HL-60 (cell line): Measurements from ENCODE around the gene EXOC4.

Experiments used
- DNase-seq, 2 experiments: peaks; one replicate each; pipeline ENCODE4 v3.0.0-alpha.2; 2010 to 2020; ENCODE audit warnings: low read depth in 1 of 2, low spot score in 1 of 2
- H3K27ac ChIP-seq: fragments of 250-450 bp; sonication (Bioruptor Pico); replicated peaks from 2 replicates; pipeline ENCODE4 v1.5.1; 2020; ENCODE audit warnings: mild to moderate bottlenecking, moderate library complexity
- H3K27me3 ChIP-seq: fragments of 250-450 bp; sonication (Bioruptor Pico); 2 replicates; pipeline ENCODE4 v1.5.1; 2021; ENCODE audit warnings: mild to moderate bottlenecking, moderate library complexity; ENCODE audit not compliant: insufficient read depth, poor library complexity, severe bottlenecking
- H3K4me3 ChIP-seq: replicated peaks from 2 replicates; pipeline ENCODE4 v1.5.1; 2011; ENCODE audit warnings: mild to moderate bottlenecking, control low read depth, low read length; ENCODE audit not compliant: insufficient read depth
- CTCF ChIP-seq: IDR thresholded peaks from one replicate; pipeline ENCODE4 v1.5.1; 2011; ENCODE audit warnings: low read length, control low read depth, inconsistent platforms; ENCODE audit not compliant: insufficient read depth
- GABPA ChIP-seq: IDR thresholded peaks from 2 replicates; pipeline ENCODE4 v1.6.1; 2012; ENCODE audit warnings: low read depth
- POLR2AphosphoS5 ChIP-seq: IDR thresholded peaks from 2 replicates; pipeline ENCODE4 v1.6.1; 2012; ENCODE audit warnings: low read depth
- SPI1 ChIP-seq: IDR thresholded peaks from 2 replicates; pipeline ENCODE4 v1.6.1; 2012; ENCODE audit warnings: low read depth, mild to moderate bottlenecking, borderline replicate concordance
- TF ChIP-seq, protein P1 (sequence below): IDR thresholded peaks from 2 replicates; pipeline ENCODE4 v1.6.1; 2012; ENCODE audit warnings: low read depth; ENCODE audit not compliant: insufficient replicate concordance

EXOC4 gene

DNA sequence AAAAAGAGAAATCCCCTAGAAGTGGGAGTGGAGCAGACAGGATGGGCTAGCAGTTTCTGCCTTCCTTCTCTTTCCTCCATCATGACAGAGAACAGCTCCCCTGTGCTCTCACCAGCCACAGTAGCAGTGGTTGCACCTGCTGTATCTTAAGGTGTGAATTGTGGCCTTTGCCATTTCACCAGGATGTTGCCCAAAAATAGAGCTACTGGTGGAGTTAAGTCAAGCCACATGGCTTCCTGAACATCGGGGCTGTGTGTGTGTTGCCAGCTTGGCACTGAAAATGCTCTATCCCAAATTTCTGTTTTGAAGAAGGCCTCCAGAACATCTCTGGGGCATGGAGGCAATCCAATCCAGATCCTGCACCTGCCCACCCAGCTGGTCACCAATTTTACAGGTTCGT is 348.7 kb downstream of the EXOC4 start:
- DNase-seq, result no peak
- Histone ChIP-seq H3K4me3 (no peak overlapping the region), H3K27ac (no peak overlapping the region), H3K27me3 (no peaks in the 10 kb centered on the region)
- TF ChIP-seq GABPA (no peak), SPI1 (no peak), POLR2AphosphoS5 (no peak), CTCF (no peak)
- TF ChIP-seq, protein P1, sequence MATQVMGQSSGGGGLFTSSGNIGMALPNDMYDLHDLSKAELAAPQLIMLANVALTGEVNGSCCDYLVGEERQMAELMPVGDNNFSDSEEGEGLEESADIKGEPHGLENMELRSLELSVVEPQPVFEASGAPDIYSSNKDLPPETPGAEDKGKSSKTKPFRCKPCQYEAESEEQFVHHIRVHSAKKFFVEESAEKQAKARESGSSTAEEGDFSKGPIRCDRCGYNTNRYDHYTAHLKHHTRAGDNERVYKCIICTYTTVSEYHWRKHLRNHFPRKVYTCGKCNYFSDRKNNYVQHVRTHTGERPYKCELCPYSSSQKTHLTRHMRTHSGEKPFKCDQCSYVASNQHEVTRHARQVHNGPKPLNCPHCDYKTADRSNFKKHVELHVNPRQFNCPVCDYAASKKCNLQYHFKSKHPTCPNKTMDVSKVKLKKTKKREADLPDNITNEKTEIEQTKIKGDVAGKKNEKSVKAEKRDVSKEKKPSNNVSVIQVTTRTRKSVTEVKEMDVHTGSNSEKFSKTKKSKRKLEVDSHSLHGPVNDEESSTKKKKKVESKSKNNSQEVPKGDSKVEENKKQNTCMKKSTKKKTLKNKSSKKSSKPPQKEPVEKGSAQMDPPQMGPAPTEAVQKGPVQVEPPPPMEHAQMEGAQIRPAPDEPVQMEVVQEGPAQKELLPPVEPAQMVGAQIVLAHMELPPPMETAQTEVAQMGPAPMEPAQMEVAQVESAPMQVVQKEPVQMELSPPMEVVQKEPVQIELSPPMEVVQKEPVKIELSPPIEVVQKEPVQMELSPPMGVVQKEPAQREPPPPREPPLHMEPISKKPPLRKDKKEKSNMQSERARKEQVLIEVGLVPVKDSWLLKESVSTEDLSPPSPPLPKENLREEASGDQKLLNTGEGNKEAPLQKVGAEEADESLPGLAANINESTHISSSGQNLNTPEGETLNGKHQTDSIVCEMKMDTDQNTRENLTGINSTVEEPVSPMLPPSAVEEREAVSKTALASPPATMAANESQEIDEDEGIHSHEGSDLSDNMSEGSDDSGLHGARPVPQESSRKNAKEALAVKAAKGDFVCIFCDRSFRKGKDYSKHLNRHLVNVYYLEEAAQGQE, result no peak

GRCh38 chr7:133602291-133602690 is 349.4 kb downstream of the EXOC4 start:
- no peak overlapping the region for H3K27ac ChIP-seq
- no peaks in the 10 kb centered on the region for H3K27me3 ChIP-seq
- H3K4me3 ChIP-seq, result no peak overlapping the region
- TF ChIP-seq CTCF (no peak), GABPA (no peak), SPI1 (no peak), POLR2AphosphoS5 (no peak)
- TF ChIP-seq, protein P1, result no peak
- DNase-seq, result no peak

GRCh38 chr7:133606991-133607390 is 354.1 kb downstream of the EXOC4 start:
- H3K27me3 ChIP-seq, result no peaks in the 10 kb centered on the region
- no peak overlapping the region for H3K27ac ChIP-seq
- DNase-seq, result no peak
- TF ChIP-seq, protein P1, result no peak
- no peak for TF ChIP-seq SPI1
- TF ChIP-seq CTCF, result no peak
- no peak for TF ChIP-seq POLR2AphosphoS5
- TF ChIP-seq GABPA, result no peak
- no peak overlapping the region for H3K4me3 ChIP-seq
